SKM-1 (cell line): Measurements from ENCODE around the gene ZSCAN5B.
"Not testable (repeated sequence)": the region's sequence is repeated elsewhere in the genome, so short reads cannot be mapped to it uniquely, and the experiment has no call there.

Source experiments
- DNase-seq: peaks from one replicate; lab custom pipeline; 2025; ENCODE audit not compliant: unreplicated experiment; lab: John Stamatoyannopoulos, UW

ZSCAN5B gene

GRCh38 chr19:56176881-56177280 is 20.7 kb downstream of the ZSCAN5B start:
- no peak for DNase-seq

- DNase-seq = not testable (repeated sequence)
Observed at GRCh38 chr19:56176310-56176709, 21.3 kb downstream of the ZSCAN5B start.

GRCh38 chr19:56175861-56176307 is 21.7 kb downstream of the ZSCAN5B start, which contains the start of gene GALP:
TSS of gene GALP (plus strand) at chr19:56176008. CDS start at chr19:56177109, 1,101 bp downstream.
- DNase-seq = not testable (repeated sequence)

- DNase-seq = no peak
Observed at GRCh38 chr19:56174550-56174949, 23.0 kb downstream of the ZSCAN5B start.

- DNase-seq = no peak
Observed at GRCh38 chr19:56174086-56174485, 23.5 kb downstream of the ZSCAN5B start.

- DNase-seq = no peak
Observed at GRCh38 chr19:56170261-56170660, 27.3 kb downstream of the ZSCAN5B start.

GRCh38 chr19:56167064-56167578 is 30.5 kb downstream of the ZSCAN5B start:
- no peak for DNase-seq

GRCh38 chr19:56163097-56163496 is 34.5 kb downstream of the ZSCAN5B start:
- no peak for DNase-seq

- DNase-seq = no peak
Observed at GRCh38 chr19:56162258-56162657, 35.3 kb downstream of the ZSCAN5B start.

GRCh38 chr19:56161534-56161933 is 36.0 kb downstream of the ZSCAN5B start:
- no peak for DNase-seq

- DNase-seq = no peak
Observed at GRCh38 chr19:56159622-56160271, 37.8 kb downstream of the ZSCAN5B start.

- no peak for DNase-seq
Observed at GRCh38 chr19:56159009-56159559, 38.5 kb downstream of the ZSCAN5B start.

GRCh38 chr19:56158170-56158757 is 39.3 kb downstream of the ZSCAN5B start:
- no peak for DNase-seq

GRCh38 chr19:56156768-56157167 is 40.8 kb downstream of the ZSCAN5B start:
- no peak for DNase-seq

GRCh38 chr19:56155124-56155687 is 42.4 kb downstream of the ZSCAN5B start:
- no peak for DNase-seq

GRCh38 chr19:56153507-56153906 is 44.1 kb downstream of the ZSCAN5B start:
- no peak for DNase-seq

GRCh38 chr19:56152644-56153043 is 44.9 kb downstream of the ZSCAN5B start:
- no peak for DNase-seq

GRCh38 chr19:56150358-56150757 is 47.2 kb downstream of the ZSCAN5B start:
- no peak for DNase-seq

GRCh38 chr19:56149656-56150038 is 47.9 kb downstream of the ZSCAN5B start:
- DNase-seq = no peak

GRCh38 chr19:56148955-56149655 is 48.5 kb downstream of the ZSCAN5B start:
- not testable (repeated sequence) for DNase-seq

GRCh38 chr19:56148096-56148495 is 49.5 kb downstream of the ZSCAN5B start:
- no peak for DNase-seq
